ENCODE data around the gene LOXL4.

DNA sequence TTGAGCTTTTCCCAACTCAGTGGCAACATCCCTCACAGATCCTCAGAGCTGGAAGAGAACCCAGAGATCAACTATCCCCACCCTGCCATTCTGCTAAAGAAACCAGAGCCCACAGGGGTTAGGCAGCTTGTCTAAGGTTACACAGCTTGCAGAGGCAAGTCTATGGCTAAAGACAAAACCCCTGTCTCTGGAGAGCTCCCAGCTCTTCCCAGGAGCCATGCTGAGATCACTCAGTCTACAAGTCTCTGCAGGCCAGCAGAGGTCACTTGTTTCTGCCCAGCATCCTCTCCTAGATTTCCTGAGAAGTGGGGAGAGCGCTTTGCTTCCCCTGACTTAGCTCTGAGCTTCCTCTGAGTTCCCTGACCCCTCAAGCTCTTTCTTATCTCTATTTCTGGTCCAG lies 28.5 kb upstream of the LOXL4 start:
- TF ChIP-seq CTCF (conservative IDR thresholded peaks at IDR 0.05; ENCODE audit: low read depth, low read length) (no peak), EZH2 (IDR thresholded peaks at IDR 0.05; ENCODE audit: borderline replicate concordance, low read depth, low read length, poor library complexity, severe bottlenecking) (no peak)

Measured in A673 (cell line).